Muscle of leg (tissue), 11 donors: ENCODE results near the gene TWIST2. TPM values are rescaled to one million over a fixed set of nuclear protein-coding genes. Genes with fewer than 3 reads are reported as not detected.

Source experiments
- DNase-seq: peaks from one replicate; pipeline ENCODE4 v3.0.0; 2013
- H3K27ac ChIP-seq: one replicate; pipeline ENCODE4 v1.5.1; 2013; ENCODE audit warnings: mild to moderate bottlenecking, low read length, control low read depth
- H3K27me3 ChIP-seq: one replicate; pipeline ENCODE4 v1.6.1; 2013; ENCODE audit warnings: low read length; ENCODE audit not compliant: control insufficient read depth, insufficient read depth
- H3K36me3 ChIP-seq: one replicate; pipeline ENCODE4 v1.6.1; 2013; ENCODE audit warnings: low read length; ENCODE audit not compliant: control insufficient read depth, insufficient read depth
- H3K4me1 ChIP-seq: one replicate; pipeline ENCODE4 v1.6.1; 2013; ENCODE audit warnings: low read length; ENCODE audit not compliant: control insufficient read depth, insufficient read depth
- H3K4me3 ChIP-seq: one replicate; pipeline ENCODE4 v1.5.1; 2013; ENCODE audit warnings: low read length, control low read depth
- H3K9me3 ChIP-seq: replicated peaks from 2 replicates; pipeline ENCODE4 v1.6.1; 2013; ENCODE audit warnings: low read depth, low read length; ENCODE audit not compliant: control insufficient read depth
- WGBS: methylation state at CpG from one replicate; pipeline ENCODE4 v1.1.5; 2013; ENCODE audit warnings: missing lambda C conversion rate; ENCODE audit not compliant: insufficient coverage; 5-methylcytosine and 5-hydroxymethylcytosine counted together
- polyA plus RNA-seq, 8 donors: library from polyadenylated mRNA; unstranded; fragments of 120-200 nt; gene quantifications; one replicate each; pipeline versions ENCODE4 v1.2.1 to v1.2.3, GENCODE V29; 2013; ENCODE audit warnings: inconsistent platforms in 1 of 8, low replicate concordance in 1 of 8; ENCODE audit not compliant: insufficient read length in 8 of 8, insufficient read depth in 1 of 8
- total RNA-seq: library from RNA; stranded (reverse); fragments of 120-200 nt; gene quantifications from one replicate; pipeline ENCODE4 v1.2.4, GENCODE V29; 2013

TWIST2 gene
- total and polyA plus RNA-seq, 9 donors, result 2.9 to 43.7 (median 6.6) TPM

GRCh38 chr2:238936162-238937052 is 88.5 kb downstream of the TWIST2 start:
- Histone ChIP-seq H3K4me3 (no peak overlapping the region), H3K36me3 (no peaks in the 10 kb centered on the region), H3K27me3 (peaks cover 2% of the 10 kb centered on the region), H3K27ac (no peak overlapping the region), H3K4me1 (peaks cover 11% of the 10 kb centered on the region), H3K9me3 (no peaks in the 10 kb centered on the region)
- no peak for DNase-seq
- WGBS, result 87% methylated on average over 10 of the region's 15 CpGs

GRCh38 chr2:238938003-238938400 is 90.1 kb downstream of the TWIST2 start:
- Histone ChIP-seq H3K27me3 (peaks cover 7% of the 10 kb centered on the region), H3K9me3 (no peaks in the 10 kb centered on the region), H3K4me3 (no peak overlapping the region), H3K27ac (no peak overlapping the region), H3K4me1 (peaks cover 11% of the 10 kb centered on the region), H3K36me3 (no peaks in the 10 kb centered on the region)
- peak; percentile 79 for DNase-seq
- WGBS, result 42% methylated on average over 8 of the region's 9 CpGs

GRCh38 chr2:238938401-238939055 is 90.6 kb downstream of the TWIST2 start:
- no peaks in the 10 kb centered on the region for H3K36me3 ChIP-seq
- WGBS, result 19% methylated on average over 9 of the region's 21 CpGs
- H3K27ac ChIP-seq, result no peak overlapping the region
- peak; percentile 95 for DNase-seq
- no peak overlapping the region for H3K4me3 ChIP-seq
- H3K9me3 ChIP-seq, result no peaks in the 10 kb centered on the region
- H3K27me3 ChIP-seq, result peaks cover 9% of the 10 kb centered on the region
- H3K4me1 ChIP-seq, result peaks cover 11% of the 10 kb centered on the region

- Histone ChIP-seq H3K27ac (no peak overlapping the region), H3K9me3 (no peaks in the 10 kb centered on the region), H3K4me1 (peaks cover 11% of the 10 kb centered on the region), H3K4me3 (no peak overlapping the region), H3K36me3 (no peaks in the 10 kb centered on the region), H3K27me3 (peaks cover 10% of the 10 kb centered on the region)
- DNase-seq, result no peak
- WGBS, result 42% methylated on average over 3 of the region's 6 CpGs
Measured at GRCh38 chr2:238939074-238939473, 91.2 kb downstream of the TWIST2 start.

GRCh38 chr2:238939521-238940403 is 91.9 kb downstream of the TWIST2 start:
- Histone ChIP-seq H3K4me3 (no peak overlapping the region), H3K27me3 (peaks cover 10% of the 10 kb centered on the region), H3K36me3 (no peaks in the 10 kb centered on the region), H3K9me3 (no peaks in the 10 kb centered on the region), H3K27ac (no peak overlapping the region), H3K4me1 (peaks cover 11% of the 10 kb centered on the region)
- no peak for DNase-seq
- 96% methylated on average over 8 of the region's 8 CpGs for WGBS

- Histone ChIP-seq H3K9me3 (no peaks in the 10 kb centered on the region), H3K27me3 (peaks cover 8% of the 10 kb centered on the region), H3K4me3 (no peak overlapping the region), H3K4me1 (peaks cover 11% of the 10 kb centered on the region), H3K36me3 (no peaks in the 10 kb centered on the region), H3K27ac (no peak overlapping the region)
- WGBS, result 90% methylated on average over 8 of the region's 8 CpGs
- no peak for DNase-seq
Measured at GRCh38 chr2:238940806-238941205, 92.9 kb downstream of the TWIST2 start.

- WGBS, result 82% methylated on average over 5 of the region's 7 CpGs
- no peak overlapping the region for H3K27ac ChIP-seq
- H3K27me3 ChIP-seq, result peaks cover 8% of the 10 kb centered on the region
- H3K4me1 ChIP-seq, result peaks cover 11% of the 10 kb centered on the region
- no peaks in the 10 kb centered on the region for H3K9me3 ChIP-seq
- H3K4me3 ChIP-seq, result no peak overlapping the region
- H3K36me3 ChIP-seq, result no peaks in the 10 kb centered on the region
- no peak for DNase-seq
Measured at GRCh38 chr2:238941262-238941792, 93.4 kb downstream of the TWIST2 start.

GRCh38 chr2:238942080-238942725 is 94.3 kb downstream of the TWIST2 start:
- Histone ChIP-seq H3K9me3 (no peaks in the 10 kb centered on the region), H3K4me1 (peaks cover 11% of the 10 kb centered on the region), H3K4me3 (no peak overlapping the region), H3K27ac (no peak overlapping the region), H3K27me3 (peaks cover 8% of the 10 kb centered on the region), H3K36me3 (no peaks in the 10 kb centered on the region)
- no peak for DNase-seq
- WGBS, result 94% methylated on average over 13 of the region's 19 CpGs

- no peak overlapping the region for H3K4me3 ChIP-seq
- peaks cover 8% of the 10 kb centered on the region for H3K27me3 ChIP-seq
- H3K27ac ChIP-seq, result no peak overlapping the region
- H3K4me1 ChIP-seq, result peaks cover 8% of the 10 kb centered on the region
- no peak for DNase-seq
- H3K36me3 ChIP-seq, result no peaks in the 10 kb centered on the region
- no peaks in the 10 kb centered on the region for H3K9me3 ChIP-seq
- WGBS, result 48% methylated on average over 9 of the region's 13 CpGs
Measured at GRCh38 chr2:238942726-238943300, 94.9 kb downstream of the TWIST2 start.
